ENCODE data around the gene ATP8A1. TPM values are rescaled to one million over a fixed set of nuclear protein-coding genes. Genes with fewer than 3 reads are reported as not detected.

The ATP8A1 gene
- total RNA-seq, 1 donor from 2014 or later = 2.6 TPM

DNA sequence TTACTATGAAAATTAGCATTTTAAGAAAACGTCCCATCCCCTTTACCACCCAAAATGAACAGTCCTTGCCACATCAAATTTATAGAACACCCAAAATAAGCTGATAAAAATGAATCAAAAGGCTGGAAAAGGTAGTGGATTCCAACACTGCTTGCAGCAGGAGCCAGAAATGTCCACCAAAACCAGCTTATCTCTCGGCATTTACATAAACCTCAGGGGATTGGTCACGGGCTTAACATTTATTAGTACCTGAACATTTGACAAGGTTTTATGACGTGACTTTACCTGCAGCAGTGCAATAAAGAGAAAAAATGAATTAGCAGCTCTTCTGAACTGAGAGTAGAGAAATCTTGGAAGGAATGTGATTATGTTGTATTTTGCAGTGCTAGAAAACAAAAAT, 31.6 kb downstream of the ATP8A1 start:
- ATAC-seq = no peak

DNA sequence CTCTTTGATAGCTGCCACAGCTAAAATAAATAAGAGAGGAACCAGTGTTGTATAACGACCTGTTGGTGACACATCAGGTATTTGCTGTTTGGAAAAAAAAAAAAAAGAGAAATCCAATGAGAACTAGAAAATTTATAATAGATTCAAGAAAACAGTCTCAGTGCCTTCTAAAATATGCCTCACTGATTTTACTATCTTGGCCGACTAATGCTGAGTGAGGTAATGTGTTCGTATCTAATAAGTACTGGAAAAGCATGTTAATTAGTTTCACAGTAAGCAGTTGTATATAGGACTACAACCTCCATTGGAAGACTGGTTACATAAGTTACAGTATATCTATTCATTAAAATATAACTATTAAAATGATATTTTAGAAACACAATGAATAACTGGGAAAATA, 32.4 kb downstream of the ATP8A1 start:
- no peak for ATAC-seq

DNA sequence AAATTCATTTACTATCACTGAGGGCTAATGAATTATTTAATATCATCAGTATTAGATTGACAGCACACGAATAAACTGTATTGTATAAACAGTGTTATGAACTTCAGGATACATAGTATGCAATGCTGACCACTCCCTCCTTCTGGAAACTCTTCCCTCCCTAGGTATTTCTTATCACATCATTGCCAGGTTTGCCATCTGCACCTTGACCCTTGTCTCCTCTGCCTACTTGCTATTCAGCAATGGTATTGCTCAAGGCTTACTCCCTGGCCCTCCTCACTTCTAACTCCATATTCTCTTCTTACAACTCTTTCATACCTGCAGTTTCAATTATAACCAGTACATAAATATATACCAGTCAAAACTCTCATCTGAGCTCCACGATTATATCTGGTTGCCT, 38.9 kb downstream of the ATP8A1 start:
- ATAC-seq = no peak

DNA sequence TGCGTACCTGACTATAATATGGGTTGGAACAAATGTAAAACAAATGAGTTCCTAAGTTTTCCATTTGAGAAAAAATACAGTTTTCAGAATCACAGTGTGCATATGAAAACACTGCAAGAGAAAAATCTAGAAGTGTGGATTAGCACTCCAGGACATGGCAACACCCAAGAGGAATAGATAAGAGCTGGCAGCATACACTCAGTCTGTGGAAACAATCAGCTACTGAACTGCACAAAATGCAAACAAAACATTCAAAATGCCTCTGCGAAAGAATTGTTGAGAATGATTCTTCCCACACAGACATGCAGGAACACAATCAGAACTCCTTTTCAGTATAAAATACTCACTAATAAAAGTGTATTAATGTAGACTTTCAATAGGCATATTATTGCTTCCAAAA, 39.9 kb downstream of the ATP8A1 start:
- ATAC-seq = no peak

DNA sequence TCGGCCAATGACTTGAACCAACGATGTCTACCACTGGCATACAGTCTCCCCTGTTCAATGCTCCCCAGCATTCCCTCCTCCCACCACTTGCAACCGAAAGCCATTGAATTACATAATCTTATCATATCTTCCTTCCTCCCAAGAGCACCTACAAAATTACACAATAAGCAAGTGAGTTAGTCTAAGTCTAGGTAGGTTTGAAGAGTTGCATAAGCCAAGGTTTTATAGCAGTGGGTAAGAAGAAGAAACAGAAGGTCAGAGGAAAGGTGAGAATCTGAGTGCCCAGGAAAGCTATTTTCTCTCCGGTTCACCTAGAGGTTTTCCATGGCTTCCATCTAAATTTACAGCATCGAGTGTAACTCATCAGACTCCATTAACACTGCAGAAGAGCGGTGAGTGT, 40.3 kb downstream of the ATP8A1 start:
- no peak for ATAC-seq

DNA sequence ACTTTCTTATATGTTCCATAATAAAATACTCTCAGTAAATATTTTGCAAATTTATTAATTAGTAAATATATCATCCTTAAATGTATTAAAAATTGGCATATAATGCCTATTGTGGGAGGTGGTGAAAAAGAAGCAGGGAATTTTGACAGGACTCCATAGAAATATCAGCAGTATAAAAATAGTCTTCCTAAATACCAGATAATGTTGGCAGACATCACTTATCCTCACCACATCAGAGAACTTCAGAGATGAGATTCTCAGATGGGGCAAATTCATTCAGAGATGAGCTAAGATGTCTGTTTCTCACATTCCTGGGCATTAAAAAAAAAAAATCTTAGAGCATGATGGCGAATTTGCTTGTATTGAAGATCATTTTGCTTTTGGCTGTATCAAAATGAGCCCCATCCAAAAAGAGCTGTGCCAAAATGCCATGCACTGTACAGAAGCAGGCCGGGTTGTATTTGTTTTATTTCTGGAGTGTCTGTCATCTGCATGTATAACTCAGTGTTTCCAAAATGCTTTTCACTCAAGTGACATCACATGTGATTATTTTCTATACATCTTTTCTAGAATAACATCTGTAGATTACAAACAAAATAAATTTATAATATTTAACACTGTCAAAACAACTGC, 41.7 kb downstream of the ATP8A1 start:
- ATAC-seq = no peak

DNA sequence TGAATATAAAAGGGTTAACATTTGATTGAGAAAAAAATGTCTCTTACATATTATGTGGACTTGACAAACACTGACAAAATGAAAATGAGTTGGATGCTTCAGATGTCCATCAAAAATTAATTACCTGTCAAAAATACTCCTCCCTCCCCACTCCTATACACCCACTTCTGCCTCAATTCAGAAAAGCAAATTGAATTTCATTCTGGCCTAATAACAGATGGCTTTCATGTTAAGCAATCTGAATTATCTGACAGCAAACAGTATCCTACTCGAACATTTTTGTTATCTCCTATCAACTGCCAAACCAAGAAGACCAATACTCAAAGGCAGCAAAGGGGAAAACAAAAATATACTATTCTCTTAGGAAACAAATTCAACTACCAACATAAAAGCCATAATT, 44.0 kb downstream of the ATP8A1 start:
- no peak for ATAC-seq

DNA sequence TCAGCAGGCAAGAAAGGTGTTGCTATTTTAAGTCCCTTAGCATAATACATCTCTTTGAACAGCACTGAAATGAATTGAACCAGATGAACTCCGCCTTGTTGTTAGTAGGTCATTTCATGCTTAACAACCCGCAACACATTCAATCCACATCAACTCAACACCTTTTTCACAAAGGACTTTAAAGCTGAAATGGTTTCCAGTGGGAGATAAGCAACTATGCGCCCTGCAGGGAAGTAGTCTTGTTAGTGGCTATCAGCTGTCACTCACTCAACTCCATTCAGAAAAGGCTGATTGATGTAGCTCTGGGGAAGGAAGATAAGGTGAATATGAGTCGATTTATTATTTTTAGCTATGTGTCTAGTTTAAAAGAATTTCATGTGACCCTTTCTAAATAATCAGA, 46.0 kb downstream of the ATP8A1 start:
- ATAC-seq = no peak

DNA sequence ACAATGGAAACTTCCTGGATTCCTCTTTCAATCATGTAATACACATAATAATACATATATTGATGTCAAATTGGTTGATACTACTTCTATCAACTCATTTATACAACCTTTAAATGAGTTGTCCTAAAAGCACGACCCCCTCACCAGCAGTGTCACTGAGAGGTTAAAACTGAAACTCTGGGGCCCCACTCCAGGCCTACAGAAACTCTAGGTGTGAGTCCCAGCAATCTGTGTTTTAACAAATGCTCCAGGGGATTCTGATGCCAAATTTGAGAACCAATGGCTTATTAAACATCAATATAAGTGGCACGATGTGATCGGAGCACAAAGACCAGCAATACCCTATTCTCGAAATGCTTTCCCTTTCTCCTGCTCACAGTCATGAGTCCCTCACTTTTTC, 47.9 kb downstream of the ATP8A1 start:
- no peak for ATAC-seq

DNA sequence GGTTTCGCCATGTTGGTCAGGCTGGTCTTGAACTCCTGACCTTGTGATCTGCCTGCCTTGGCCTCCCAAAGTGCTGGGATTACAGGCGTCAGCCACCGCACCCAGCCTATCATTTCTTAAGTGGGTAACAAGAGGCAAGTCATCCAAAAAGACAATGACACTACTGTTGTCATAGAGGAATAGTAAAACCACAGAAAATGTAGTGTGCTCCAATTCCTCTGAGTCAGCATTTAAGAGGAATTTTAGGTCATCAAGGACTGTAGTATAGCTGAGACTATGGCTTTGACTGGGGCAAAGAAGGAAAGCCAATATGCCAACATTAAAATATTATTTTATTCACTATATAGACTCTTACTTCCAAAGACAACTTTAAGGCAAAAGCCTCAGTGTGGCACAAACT, 48.4 kb downstream of the ATP8A1 start:
- no peak for ATAC-seq

DNA sequence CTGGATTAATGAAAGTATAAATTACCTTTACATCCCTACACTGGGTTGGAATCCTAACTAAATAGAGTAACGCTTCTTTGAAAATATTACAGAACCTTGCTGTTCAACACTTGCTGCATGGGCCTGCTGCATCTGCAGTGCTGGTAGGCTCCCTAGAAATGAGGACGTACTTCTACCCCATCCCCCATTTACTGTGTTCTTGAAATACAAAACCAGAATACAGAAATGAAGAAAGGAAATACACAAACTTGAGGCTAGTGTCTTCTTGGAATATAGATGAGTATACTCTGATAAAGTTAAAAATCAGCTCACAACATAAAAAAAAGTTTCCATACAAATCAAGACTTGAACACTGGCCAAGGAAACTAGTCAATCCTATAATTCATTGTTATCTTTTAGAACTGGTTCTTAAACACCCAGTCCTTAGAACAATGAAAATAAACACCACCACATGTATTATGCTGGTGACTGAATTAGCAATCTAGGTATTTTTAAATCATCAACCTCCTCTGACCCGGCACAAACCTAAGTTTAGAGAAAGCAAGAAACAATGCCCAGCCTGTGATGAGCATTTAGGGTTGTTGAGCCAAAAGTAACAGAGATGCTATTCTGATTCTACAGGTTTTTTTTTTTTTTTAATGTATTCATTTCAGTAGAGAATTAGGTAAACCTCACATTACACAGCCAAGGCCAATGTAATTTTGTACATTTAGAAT, 49.7 kb downstream of the ATP8A1 start:
- no peak for ATAC-seq

DNA sequence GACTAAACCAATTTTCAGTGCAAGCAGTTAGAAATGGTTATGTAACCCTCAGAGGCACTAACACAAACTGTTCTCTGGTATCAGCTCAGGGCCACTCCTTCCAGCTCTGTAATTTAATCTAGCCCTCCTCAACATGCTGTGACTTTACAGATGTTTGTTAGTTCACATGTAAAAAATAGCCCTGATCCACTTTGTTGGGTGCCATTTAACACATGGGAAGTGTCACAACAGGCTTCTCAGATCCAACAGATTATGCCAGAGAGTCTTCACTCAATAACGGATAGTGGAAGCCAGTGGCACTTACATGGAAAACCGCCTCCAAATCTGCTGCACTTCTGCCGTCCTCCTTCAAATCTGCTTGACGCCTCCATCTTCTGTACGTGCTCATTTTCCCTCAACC, 51.6 kb downstream of the ATP8A1 start:
- ATAC-seq = no peak

DNA sequence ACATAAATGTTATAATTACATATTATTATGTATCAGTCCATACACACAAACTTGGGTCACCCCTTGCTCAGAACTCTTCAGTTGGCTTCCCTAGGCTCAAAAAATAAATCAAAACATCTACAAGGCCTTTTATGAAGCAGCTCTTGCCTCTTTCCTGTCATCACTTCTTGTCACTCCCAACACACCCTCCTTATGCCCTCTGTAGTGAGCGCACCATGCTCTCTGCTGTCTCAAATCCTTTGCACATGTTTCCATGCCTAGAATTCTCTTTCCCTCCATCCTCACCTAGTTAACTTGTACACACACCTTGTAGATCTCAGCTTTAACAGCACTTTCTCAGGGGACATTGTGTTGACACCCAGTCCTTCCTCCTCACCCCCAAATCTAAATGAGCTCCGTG, 53.0 kb downstream of the ATP8A1 start:
- ATAC-seq = no peak

DNA sequence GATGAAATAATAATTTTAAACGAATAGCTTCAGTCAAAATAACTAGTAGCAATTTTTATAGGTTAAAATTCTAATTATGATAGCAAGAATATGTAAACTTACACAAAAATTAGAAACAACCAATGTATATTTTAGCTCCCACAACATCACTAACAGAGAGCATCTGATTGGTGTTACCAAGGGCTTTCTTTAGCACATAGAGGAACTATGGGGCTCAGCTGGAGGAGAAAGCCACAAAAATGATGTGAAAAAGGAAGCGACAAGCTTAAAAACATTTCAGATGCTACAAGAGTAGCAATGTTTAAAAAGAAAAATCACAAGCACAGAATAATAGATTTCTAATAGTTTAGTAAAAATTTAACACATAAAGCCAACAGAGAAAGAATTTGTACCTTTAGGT, 56.3 kb downstream of the ATP8A1 start:
- ATAC-seq = no peak

DNA sequence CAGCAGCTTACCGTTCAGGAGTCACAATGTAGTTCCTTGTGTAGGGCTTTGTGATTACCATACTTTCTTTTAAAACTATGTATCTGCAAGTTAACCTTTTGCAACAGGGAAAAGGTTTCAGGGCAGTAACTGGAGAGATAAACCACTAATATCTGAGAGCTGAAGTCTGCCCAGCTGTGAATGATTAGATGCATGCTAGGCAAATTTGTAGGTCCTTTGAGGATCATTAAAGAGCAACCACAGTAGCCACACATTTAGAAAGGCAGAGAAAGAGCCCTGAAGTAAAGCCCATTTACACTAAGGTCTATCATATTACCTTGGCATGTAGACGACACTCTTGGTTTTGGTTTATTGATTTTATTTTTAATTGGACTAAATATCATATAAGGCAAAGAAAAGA, 60.0 kb downstream of the ATP8A1 start:
- ATAC-seq = no peak

DNA sequence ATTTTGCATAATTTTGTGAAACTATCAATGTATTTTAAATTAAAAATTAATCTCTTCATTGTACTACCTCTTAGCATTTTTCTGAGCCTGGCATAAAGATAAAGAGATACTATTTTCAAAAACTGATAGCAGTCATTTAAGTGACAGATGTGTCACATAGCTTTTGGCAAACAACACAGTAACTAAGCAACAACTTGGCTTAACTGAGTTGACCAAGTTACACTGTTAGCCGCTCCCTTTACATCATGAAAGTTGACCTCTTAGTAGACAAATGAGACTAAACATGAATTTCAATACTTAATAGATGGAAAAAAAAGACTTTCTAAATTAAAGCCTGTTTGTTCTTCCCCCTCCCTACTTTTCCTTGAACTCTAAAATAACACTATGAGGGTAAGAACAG, 62.0 kb downstream of the ATP8A1 start:
- ATAC-seq = no peak

DNA sequence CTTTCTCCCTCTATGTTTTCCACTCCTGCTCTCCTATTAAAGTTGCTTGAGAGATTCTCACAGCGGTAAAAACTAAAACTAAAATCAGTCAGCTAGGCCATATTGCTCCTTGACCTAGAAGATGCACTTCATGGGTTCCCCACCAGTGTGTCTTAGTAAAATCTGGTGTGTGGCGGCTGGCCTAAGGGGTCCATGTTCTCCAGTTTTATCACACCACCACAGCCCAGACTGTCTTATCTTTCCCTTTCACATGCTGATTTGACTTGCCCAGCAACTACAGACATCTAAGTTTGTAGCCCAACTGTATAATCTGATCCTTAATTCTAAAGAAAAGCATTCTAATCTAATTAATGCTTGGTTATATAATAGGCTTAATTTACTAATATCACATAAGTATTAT, 68.0 kb downstream of the ATP8A1 start:
- ATAC-seq = no peak

DNA sequence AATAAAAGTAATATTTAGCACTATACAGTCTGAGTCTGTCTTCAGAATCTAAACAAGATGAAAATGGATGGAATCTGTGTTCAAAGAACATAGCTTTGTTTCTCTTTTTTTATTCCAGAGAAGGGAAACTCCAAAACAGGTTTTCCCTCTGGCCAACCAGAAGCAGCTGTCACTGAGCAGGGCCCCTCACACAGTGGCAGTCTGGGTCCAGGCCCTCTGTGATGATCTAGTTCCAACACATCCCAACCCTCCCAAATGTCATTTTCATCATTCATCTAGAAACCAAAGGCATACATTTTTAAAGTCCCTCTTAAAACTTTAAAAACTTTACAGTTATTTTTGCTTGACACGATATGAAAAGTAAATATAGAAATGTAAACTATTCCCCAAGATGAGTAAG, 70.1 kb downstream of the ATP8A1 start:
- ATAC-seq = no peak

DNA sequence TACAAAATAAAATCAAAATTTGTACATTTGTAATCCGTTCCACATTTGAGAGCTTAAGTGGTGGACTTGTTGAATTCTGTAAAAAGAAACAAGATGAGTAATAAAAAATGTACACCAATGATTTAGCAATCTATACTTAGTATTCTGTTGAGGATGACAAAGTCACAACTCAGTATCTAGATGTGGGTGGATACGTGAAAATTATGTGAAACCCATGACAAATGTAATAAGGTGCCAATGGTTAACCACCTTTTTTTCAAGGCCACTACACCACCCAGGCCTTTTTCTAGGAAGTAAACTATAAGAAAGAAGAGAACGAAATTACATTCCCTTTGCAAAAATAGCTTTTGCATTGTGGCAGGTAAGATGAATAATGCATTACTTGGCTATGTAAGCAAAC, 77.0 kb downstream of the ATP8A1 start:
- no peak for ATAC-seq

DNA sequence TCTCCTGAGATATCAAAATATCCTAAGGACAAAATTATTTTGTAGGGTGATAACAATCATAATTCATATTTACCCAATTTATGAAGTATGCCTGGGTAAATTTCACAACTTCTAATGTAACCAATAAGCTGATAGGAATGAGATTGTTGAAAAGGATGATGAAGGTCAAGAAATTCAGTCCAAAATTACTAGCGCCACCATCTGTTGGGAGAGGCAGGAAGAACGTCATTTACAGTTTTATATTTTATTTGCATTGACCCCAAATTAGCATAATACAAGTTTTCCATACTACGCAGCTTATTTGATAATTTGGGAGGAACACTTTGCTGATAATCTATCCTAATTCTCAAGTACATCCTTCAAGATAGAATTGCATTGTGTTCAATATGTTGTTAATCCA, 78.7 kb downstream of the ATP8A1 start:
- no peak for ATAC-seq

DNA sequence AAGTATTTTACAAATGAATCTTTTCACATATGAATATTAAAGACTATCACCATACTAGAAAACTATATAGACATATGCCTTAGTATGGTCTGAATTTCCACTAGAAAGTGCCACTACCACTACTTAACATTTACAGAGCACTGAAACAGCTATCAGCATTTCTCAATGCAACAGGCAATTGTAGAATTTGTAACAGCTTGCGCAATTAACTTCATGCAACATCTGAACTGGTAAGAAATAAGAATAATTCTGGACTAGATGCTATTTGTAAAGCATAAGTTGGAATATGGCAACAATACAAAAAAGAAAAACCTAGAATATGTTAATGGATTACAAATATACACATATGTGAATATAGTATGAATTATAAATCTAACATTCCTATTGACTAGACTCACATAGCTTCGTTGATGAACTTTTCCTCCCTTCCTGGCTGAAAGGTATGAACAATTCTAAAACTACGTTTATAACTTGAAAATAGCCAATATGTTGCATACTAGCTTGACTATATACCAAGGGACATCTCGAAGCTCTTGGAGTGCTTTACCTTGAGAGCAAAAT, 82.0 kb downstream of the ATP8A1 start:
- ATAC-seq = no peak

DNA sequence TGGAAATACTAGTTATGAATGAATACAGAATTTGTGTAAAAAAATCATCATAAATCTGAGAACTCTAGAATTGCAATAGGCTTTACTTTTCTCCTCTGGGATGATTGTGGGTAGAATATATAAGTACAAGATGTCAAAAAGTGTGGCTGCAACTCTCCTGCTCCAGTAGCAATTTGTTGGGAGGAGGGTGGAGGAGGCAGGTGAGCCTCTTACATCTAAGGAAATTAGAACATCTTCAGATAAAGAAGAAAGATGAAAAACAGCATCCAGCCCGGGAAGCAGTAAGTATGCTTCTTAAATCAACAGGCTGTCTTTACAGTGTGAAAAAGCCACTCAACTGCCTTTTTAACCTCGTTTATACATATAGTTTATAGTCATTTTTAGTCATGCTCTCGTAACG, 83.7 kb downstream of the ATP8A1 start:
- ATAC-seq = no peak

DNA sequence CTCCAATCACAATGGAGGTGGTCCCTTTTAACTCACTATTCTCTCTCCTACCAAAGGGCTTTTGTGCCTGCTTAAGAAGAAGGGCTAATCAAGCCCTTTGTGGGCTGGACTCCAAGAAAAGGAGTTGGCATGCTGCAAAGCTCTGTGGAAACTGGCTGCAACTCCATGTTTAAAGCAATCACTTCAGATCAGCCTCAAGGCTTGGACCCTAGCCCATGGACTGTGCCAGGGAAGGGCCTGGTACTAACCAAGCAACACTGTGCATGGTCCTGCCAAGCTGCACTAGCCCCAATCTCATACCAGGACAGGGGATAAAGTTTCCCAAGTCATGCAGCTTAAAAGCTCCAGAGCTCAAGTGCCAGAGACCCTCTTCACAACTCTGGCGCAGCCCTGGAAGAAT, 86.7 kb downstream of the ATP8A1 start:
- no peak for ATAC-seq

DNA sequence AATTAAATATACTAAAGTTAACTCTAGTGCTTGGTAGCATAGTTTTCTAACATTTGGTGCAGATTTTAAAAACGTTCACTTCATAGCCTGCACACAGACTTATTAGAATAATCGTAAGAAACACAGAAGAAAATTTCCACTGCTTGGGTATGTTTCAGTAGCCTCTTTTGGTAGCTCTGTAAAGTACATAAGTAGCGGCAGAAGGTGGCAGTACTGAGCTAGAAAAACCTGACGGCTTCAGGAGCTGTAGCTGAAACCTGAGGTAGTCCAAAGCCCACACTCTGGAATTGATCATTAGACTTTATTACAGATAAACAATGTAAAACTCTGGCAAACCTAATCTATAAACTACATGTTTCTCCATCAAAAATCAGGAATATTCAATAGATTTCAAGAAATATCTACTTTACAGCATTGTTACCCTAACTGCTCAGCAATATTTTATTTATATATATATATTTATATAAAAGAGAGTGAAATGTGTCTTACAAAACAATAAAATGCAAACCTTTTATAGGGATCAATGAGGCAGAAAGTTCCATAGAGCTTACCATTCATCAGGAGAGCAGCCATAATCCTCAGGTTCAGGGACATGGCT, 88.2 kb downstream of the ATP8A1 start:
- ATAC-seq = peak; percentile 74
